ENCODE measurements around the gene SUPT20HL2.
"Not testable (repeated sequence)": the region's sequence is repeated elsewhere in the genome, so short reads cannot be mapped to it uniquely, and the experiment has no call there.

SUPT20HL2 gene

GRCh38 chrX:24325231-24325630 is 11.4 kb upstream of the SUPT20HL2 start:
- Histone ChIP-seq H3K4me1 (no peaks in the 10 kb centered on the region), H3K4me3 (ENCODE audit: low read depth, low read length) (no peak overlapping the region), H3K79me2 (no peaks in the 10 kb centered on the region), H3K27me3 (ENCODE audit: control insufficient read depth, insufficient read depth, low read length) (no peaks in the 10 kb centered on the region), H2AFZ (no peak overlapping the region), H3K36me3 (ENCODE audit: control insufficient read depth, insufficient read depth, low read length) (no peaks in the 10 kb centered on the region), H3K9ac (no peak overlapping the region), H3K9me3 (ENCODE audit: control insufficient read depth, low read length) (no peaks in the 10 kb centered on the region), H3K27ac (no peak overlapping the region), H3K4me2 (ENCODE audit: low read length) (no peak overlapping the region)
- TF ChIP-seq CTCF (IDR thresholded peaks at IDR 0.05), result no peak

- Histone ChIP-seq H3K4me1 (no peaks in the 10 kb centered on the region), H3K9ac (no peak overlapping the region), H3K79me2 (no peaks in the 10 kb centered on the region), H3K36me3 (ENCODE audit: control insufficient read depth, insufficient read depth, low read length) (no peaks in the 10 kb centered on the region), H2AFZ (no peak overlapping the region), H3K4me2 (ENCODE audit: low read length) (no peak overlapping the region), H3K9me3 (ENCODE audit: control insufficient read depth, low read length) (no peaks in the 10 kb centered on the region), H3K4me3 (ENCODE audit: low read depth, low read length) (no peak overlapping the region), H3K27me3 (ENCODE audit: control insufficient read depth, insufficient read depth, low read length) (no peaks in the 10 kb centered on the region), H3K27ac (no peak overlapping the region)
- no peak for TF ChIP-seq CTCF (IDR thresholded peaks at IDR 0.05)
Measured at GRCh38 chrX:24321741-24322395, 8.0 kb upstream of the SUPT20HL2 start.

- no peak overlapping the region for H2AFZ ChIP-seq
- TF ChIP-seq CTCF (IDR thresholded peaks at IDR 0.05), result no peak
- no peaks in the 10 kb centered on the region for H3K79me2 ChIP-seq
- no peaks in the 10 kb centered on the region for H3K4me1 ChIP-seq
- H3K27ac ChIP-seq, result no peak overlapping the region
- H3K36me3 ChIP-seq (ENCODE audit: control insufficient read depth, insufficient read depth, low read length), result no peaks in the 10 kb centered on the region
- H3K9ac ChIP-seq, result no peak overlapping the region
- no peak overlapping the region for H3K4me3 ChIP-seq (ENCODE audit: low read depth, low read length)
- H3K4me2 ChIP-seq (ENCODE audit: low read length), result no peak overlapping the region
- no peaks in the 10 kb centered on the region for H3K27me3 ChIP-seq (ENCODE audit: control insufficient read depth, insufficient read depth, low read length)
- H3K9me3 ChIP-seq (ENCODE audit: control insufficient read depth, low read length), result no peaks in the 10 kb centered on the region
Measured at GRCh38 chrX:24317567-24317966, 3.7 kb upstream of the SUPT20HL2 start.

GRCh38 chrX:24316111-24316510 is 2.2 kb upstream of the SUPT20HL2 start:
- Histone ChIP-seq H3K79me2 (no peaks in the 10 kb centered on the region), H3K4me2 (ENCODE audit: low read length) (no peak overlapping the region), H3K27me3 (ENCODE audit: control insufficient read depth, insufficient read depth, low read length) (no peaks in the 10 kb centered on the region), H3K36me3 (ENCODE audit: control insufficient read depth, insufficient read depth, low read length) (no peaks in the 10 kb centered on the region), H2AFZ (no peak overlapping the region), H3K9ac (no peak overlapping the region), H3K27ac (no peak overlapping the region), H3K4me3 (ENCODE audit: low read depth, low read length) (no peak overlapping the region), H3K4me1 (no peaks in the 10 kb centered on the region), H3K9me3 (ENCODE audit: control insufficient read depth, low read length) (no peaks in the 10 kb centered on the region)
- TF ChIP-seq CTCF (IDR thresholded peaks at IDR 0.05), result no peak

- not testable (repeated sequence) for H2AFZ ChIP-seq; H3K4me2 ChIP-seq (ENCODE audit: low read length); H3K36me3 ChIP-seq (ENCODE audit: control insufficient read depth, insufficient read depth, low read length); H3K4me3 ChIP-seq (ENCODE audit: low read depth, low read length); H3K9me3 ChIP-seq (ENCODE audit: control insufficient read depth, low read length); H3K4me1 ChIP-seq; H3K27me3 ChIP-seq (ENCODE audit: control insufficient read depth, insufficient read depth, low read length); H3K27ac ChIP-seq; H3K9ac ChIP-seq; H3K79me2 ChIP-seq
Measured at GRCh38 chrX:24312249-24312607, 1.6 kb downstream of the SUPT20HL2 start.

GRCh38 chrX:24311507-24312248 is 2.2 kb downstream of the SUPT20HL2 start:
- H3K4me3 ChIP-seq (ENCODE audit: low read depth, low read length); H3K27me3 ChIP-seq (ENCODE audit: control insufficient read depth, insufficient read depth, low read length); H3K36me3 ChIP-seq (ENCODE audit: control insufficient read depth, insufficient read depth, low read length); H3K27ac ChIP-seq; H3K4me1 ChIP-seq; H2AFZ ChIP-seq; H3K9ac ChIP-seq; H3K9me3 ChIP-seq (ENCODE audit: control insufficient read depth, low read length); H3K4me2 ChIP-seq (ENCODE audit: low read length); H3K79me2 ChIP-seq: not testable (repeated sequence)

- H2AFZ ChIP-seq; H3K27me3 ChIP-seq (ENCODE audit: control insufficient read depth, insufficient read depth, low read length): not testable (repeated sequence)
Measured at GRCh38 chrX:24310916-24311315, 3.0 kb downstream of the SUPT20HL2 start.

More at GRCh38 chrX:24310916-24311315, 3.0 kb downstream of the SUPT20HL2 start:
- H3K27ac ChIP-seq; H3K36me3 ChIP-seq (ENCODE audit: control insufficient read depth, insufficient read depth, low read length); H3K4me3 ChIP-seq (ENCODE audit: low read depth, low read length); H3K79me2 ChIP-seq; H3K9me3 ChIP-seq (ENCODE audit: control insufficient read depth, low read length); H3K4me2 ChIP-seq (ENCODE audit: low read length); H3K9ac ChIP-seq; H3K4me1 ChIP-seq: not testable (repeated sequence)

All from parathyroid adenoma (tissue), 2 donors.